Smooth muscle cell of the brain vasculature (primary cell): ENCODE results near the gene CYP21A2.
"Not testable (repeated sequence)": the region's sequence is repeated elsewhere in the genome, so short reads cannot be mapped to it uniquely, and the experiment has no call there.

Source experiments
- DNase-seq: peaks from one replicate; pipeline ENCODE4 v3.0.0-alpha.2; 2012; ENCODE audit warnings: low read depth, low spot score

CYP21A2 gene

GRCh38 chr6:32052626-32053025 is 14.4 kb downstream of the CYP21A2 start:
- DNase-seq, result not testable (repeated sequence)

- DNase-seq, result not testable (repeated sequence)
Observed at GRCh38 chr6:32053314-32053713, 15.1 kb downstream of the CYP21A2 start.

GRCh38 chr6:32055756-32056155 is 17.5 kb downstream of the CYP21A2 start:
- DNase-seq, result not testable (repeated sequence)

- DNase-seq, result no peak
Observed at GRCh38 chr6:32056254-32056653, 18.0 kb downstream of the CYP21A2 start.

GRCh38 chr6:32057966-32058365 is 19.8 kb downstream of the CYP21A2 start:
- no peak for DNase-seq

- DNase-seq, result no peak
Observed at GRCh38 chr6:32058511-32058963, 20.3 kb downstream of the CYP21A2 start.

- no peak for DNase-seq
Observed at GRCh38 chr6:32060966-32061655, 22.9 kb downstream of the CYP21A2 start.

GRCh38 chr6:32064706-32065105 is 26.5 kb downstream of the CYP21A2 start:
- DNase-seq, result no peak

GRCh38 chr6:32067521-32067920 is 29.3 kb downstream of the CYP21A2 start:
- DNase-seq, result not testable (repeated sequence)

GRCh38 chr6:32068315-32068714 is 30.1 kb downstream of the CYP21A2 start:
- DNase-seq, result not testable (repeated sequence)

- no peak for DNase-seq
Observed at GRCh38 chr6:32068867-32069266, 30.7 kb downstream of the CYP21A2 start.

GRCh38 chr6:32069460-32069859 is 31.2 kb downstream of the CYP21A2 start:
- DNase-seq, result no peak

- DNase-seq, result no peak
Observed at GRCh38 chr6:32069878-32070515, 31.8 kb downstream of the CYP21A2 start.

- no peak for DNase-seq
Observed at GRCh38 chr6:32070814-32071543, 32.8 kb downstream of the CYP21A2 start.

- no peak for DNase-seq
Observed at GRCh38 chr6:32073101-32073500, 34.9 kb downstream of the CYP21A2 start.

- DNase-seq, result no peak
Observed at GRCh38 chr6:32073613-32074012, 35.4 kb downstream of the CYP21A2 start.

GRCh38 chr6:32074996-32075532 is 36.8 kb downstream of the CYP21A2 start:
- no peak for DNase-seq

GRCh38 chr6:32075781-32076180 is 37.6 kb downstream of the CYP21A2 start:
- no peak for DNase-seq

GRCh38 chr6:32076321-32076809 is 38.1 kb downstream of the CYP21A2 start:
- DNase-seq, result no peak

- DNase-seq, result no peak
Observed at GRCh38 chr6:32079566-32080290, 41.5 kb downstream of the CYP21A2 start.
